Endometrial microvascular endothelial cells (primary cell): Measurements from ENCODE around the gene EYA2. TPM values are rescaled to one million over a fixed set of nuclear protein-coding genes. Genes with fewer than 3 reads are reported as not detected.

Experiments used
- in situ Hi-C: cut with HindIII; loops from 2 replicates; pipeline ENCODE4 v1.10.0; 2017; ENCODE audit warnings: low sequenced_read_pairs, low pct_unique_long_range_greater_than_20kb; ENCODE audit errors: inconsistent ontology term
- total RNA-seq: library from RNA; depleted of rRNA; stranded (reverse); fragments of >200 nt; gene quantifications from one replicate; pipeline ENCODE4 v1.2.3, GENCODE V29; 2015; ENCODE audit errors: inconsistent ontology term

Gene EYA2
- total RNA-seq, 1 donor from 2014 or later: not detected

- in situ Hi-C loops: no loop called here
These were observed 172.0 kb downstream of the EYA2 start for GRCh38 chr20:47066484-47067270.

- in situ Hi-C loops: no loop called here
These were observed 173.1 kb downstream of the EYA2 start for GRCh38 chr20:47067776-47068175.

DNA sequence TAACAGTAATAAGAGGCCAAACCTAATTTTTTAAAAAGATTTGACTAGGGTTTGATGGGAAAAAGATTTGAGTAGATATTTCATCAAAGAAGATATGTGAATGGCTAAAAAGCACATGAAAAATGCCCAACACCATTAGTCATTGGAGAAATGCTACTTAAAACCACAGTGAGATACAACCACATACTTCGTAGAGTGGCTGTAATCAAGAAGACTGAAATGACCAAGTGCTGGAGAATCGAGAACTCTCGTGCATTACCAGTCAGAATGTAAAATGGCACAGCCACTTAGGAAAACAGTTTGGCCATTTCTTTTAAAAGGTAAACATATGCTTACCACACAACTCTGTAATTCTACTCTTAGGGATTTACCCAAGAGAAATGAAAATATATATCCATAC, 175.5 kb downstream of the EYA2 start:
- in situ Hi-C loops: no loop called here

- in situ Hi-C loops: no loop called here
These were observed 177.1 kb downstream of the EYA2 start for GRCh38 chr20:47071646-47072185.

DNA sequence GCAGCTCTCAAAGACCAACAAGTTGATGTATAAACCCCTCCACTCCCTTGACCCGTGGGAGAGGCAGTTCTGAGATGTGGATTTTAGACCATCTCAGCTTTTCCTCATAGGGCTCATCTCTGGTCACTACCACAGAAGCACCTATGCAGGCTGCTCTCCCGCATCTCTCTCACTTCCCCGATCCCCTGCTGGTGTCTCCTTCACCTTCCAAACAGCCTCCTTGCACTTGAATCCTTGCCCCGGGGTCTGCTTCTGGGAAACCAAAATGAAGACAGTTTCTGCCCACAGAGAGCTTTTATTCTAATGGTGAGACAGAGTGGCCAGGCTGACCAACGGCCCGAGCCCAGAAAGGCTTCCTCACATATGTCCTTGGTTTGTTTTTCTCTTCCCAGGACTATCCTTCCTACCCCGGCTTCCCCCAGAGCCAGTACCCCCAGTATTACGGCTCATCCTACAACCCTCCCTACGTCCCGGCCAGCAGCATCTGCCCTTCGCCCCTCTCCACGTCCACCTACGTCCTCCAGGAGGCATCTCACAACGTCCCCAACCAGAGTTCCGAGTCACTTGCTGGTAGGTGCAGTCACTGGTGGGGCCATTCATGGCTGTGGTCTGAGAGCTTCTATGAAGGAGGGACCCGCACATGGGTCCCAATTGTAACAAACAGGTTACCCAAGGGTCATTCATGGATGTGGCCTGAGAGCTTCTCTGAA, 179.3 kb downstream of the EYA2 start:
- in situ Hi-C loops: no loop called here

GRCh38 chr20:47075263-47075662, 180.6 kb downstream of the EYA2 start:
- in situ Hi-C loops: no loop called here

- in situ Hi-C loops: no loop called here
These were observed 184.4 kb downstream of the EYA2 start for GRCh38 chr20:47079047-47079446.

DNA sequence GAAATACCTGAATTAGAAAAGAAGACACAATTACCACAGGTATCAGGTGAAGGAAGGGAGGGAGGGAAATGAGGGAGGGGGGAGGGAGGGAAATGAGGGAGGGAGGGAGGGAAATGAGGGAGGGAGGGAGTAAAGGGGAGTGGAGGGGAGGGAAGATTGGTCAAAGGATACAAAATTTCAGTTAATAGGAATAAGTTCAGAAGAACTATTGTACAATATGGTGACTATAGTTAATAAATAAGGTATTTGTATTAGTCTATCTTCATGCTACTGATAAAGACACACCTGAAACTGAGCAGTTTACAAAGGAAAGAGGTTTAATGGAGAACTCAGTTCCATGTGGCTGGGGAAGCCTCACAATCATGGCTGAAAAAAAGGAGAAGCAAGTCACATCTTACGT, 185.7 kb downstream of the EYA2 start:
- in situ Hi-C loops: no loop called here

DNA sequence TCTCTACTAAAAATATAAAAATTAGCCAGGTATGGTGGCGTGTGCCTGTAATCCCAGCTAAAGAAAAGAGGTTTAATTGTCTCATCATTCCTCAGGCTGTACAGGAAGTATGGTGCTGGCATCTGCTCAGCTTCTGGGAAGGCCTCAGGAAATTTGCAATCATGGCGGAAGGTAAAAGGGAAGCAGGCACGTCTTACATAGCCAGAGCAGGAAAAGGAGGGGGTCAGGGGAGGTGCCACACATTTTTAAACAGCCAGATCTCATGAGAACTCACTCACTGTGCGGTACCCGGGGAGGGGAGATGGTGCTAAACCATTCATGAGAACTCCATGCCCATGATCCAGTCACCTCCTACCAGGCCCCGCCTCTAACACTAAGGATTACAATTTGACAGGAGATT, 191.7 kb downstream of the EYA2 start:
- in situ Hi-C loops: no loop called here

GRCh38 chr20:47088335-47088734, 193.7 kb downstream of the EYA2 start:
- in situ Hi-C loops: no loop called here

GRCh38 chr20:47089151-47089550, 194.5 kb downstream of the EYA2 start:
- in situ Hi-C loops: no loop called here

DNA sequence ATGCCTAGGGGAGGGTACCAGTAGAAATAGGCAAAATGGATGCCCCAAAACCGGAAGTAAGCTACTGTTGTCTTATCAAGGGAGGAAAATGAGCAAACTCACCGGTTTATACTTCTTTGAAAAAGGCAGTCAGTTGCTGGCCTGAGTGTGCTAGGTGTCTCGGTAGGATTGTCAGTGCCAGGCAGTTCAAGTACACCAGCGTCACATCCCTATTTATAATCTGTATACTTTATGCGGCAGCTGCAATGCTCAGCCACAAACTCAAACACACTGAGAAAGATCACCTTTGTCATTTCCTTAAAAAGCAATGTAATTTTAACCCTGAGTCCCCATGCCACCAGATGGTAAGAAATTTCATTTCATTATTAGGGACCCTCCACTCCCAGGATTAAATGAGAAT, 196.2 kb downstream of the EYA2 start:
- in situ Hi-C loops: no loop called here

GRCh38 chr20:47093320-47093966, 198.8 kb downstream of the EYA2 start:
- in situ Hi-C loops: no loop called here

GRCh38 chr20:47095690-47096089, 201.0 kb downstream of the EYA2 start:
- in situ Hi-C loops: no loop called here

DNA sequence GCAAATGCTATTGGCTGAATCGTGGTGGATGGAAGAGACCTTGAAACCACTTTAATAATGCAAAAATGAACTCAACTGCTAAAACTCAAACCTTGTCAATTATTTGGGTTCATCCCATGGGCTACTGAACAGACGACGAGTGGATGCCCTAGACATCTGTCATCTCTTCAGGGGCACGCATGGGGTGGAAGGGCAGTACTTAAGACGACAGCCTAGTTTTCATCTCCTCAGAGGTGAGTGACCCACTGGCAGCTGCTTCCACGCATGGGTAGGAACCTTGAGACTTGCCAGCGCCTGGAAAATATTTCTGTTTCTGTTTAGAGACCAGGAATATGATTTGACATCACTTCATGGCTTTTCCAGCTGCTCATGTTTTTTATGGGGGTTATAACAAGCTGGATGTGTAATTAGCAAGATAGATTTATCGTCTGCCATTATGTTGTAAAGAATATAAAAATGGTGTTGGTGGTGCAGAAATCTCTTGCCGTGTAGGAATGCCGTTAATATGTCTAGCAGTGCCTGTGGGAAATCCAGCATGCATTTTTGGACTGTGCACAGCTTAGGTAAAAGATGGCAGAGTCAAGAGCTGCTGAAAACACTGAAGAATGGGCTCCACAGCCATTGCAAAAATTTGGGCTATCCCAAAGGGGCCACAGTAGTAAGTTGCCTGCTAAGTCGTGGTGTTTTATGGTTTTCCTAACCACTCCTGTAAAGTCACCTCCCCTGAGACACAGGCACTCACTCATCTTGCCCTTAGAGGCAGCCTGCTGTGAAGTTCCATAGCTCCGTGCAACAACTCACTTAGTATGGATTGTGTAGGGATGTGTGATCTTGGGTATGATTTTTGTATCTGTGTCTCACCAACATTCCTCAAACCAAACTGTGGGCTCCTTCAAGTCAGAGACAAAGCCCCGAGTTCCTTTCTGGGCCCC, 203.3 kb downstream of the EYA2 start:
- in situ Hi-C loops: no loop called here

GRCh38 chr20:47099093-47099492, 204.4 kb downstream of the EYA2 start:
- in situ Hi-C loops: no loop called here

DNA sequence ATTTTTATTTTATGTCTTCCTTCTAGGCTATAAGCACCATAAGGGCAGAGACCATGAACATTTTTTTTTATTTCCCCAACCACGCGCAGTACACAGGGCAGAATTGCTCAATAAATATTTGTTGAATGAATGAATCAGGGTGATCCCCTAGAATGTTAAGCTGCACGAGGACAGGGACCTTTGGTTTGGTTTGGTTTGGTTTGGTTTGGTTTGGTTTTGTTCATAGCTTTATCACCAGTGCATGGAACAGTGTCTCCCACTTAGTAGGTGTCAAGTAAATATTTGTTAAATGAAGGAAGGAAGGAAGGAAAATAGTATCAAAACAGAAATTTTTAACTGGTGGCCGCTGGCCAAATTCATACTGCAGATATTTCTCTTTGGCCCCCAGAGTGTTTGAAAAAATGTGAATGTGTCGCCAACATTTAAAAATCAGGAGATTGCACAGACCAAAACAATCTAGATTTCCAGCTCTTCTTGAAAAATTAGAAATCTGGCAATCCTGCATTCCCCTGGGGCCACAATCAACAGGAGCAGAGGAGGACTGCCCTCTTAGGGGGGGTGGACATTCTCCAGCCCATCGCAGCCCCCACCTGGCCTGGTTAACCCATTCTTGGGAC, 205.3 kb downstream of the EYA2 start:
- in situ Hi-C loops: no loop called here

- in situ Hi-C loops: no loop called here
These were observed 208.0 kb downstream of the EYA2 start for GRCh38 chr20:47102629-47103028.
